ENCODE measurements around the gene NALCN. TPM values are rescaled to one million over a fixed set of nuclear protein-coding genes. Genes with fewer than 3 reads are reported as not detected.

The NALCN gene
- polyA plus RNA-seq, 3 donors, result not detected

- intact Hi-C loops (cut with micrococcal nuclease), result no loop called here
- Histone ChIP-seq H3K27me3 (ENCODE audit: control insufficient read depth in 2 of 2, insufficient read depth in 2 of 2, low read length in 2 of 2) (no peaks in the 10 kb centered on the region), H2AFZ (ENCODE audit: insufficient read depth, low read depth, low read length, poor library complexity, severe bottlenecking) (no peak overlapping the region), H4K20me1 (ENCODE audit: insufficient read depth, low read length) (no peaks in the 10 kb centered on the region), H3K9ac (ENCODE audit: insufficient read depth, low read length, poor library complexity, severe bottlenecking) (no peak overlapping the region), H3K4me2 (replicated peaks; ENCODE audit: extremely low read depth, low read length, poor library complexity, severe bottlenecking) (no peak overlapping the region), H3K4me3 (replicated peaks in 1 of 3; ENCODE audit: low read depth in 2 of 3, low read length in 3 of 3) (no peak overlapping the region), H3K4me1 (ENCODE audit: control insufficient read depth in 1 of 2, insufficient read depth in 2 of 2, low read length in 2 of 2) (no peaks in the 10 kb centered on the region), H3K79me2 (ENCODE audit: insufficient read depth, low read length) (no peaks in the 10 kb centered on the region), H3K9me3 (replicated peaks in 1 of 2; ENCODE audit: control insufficient read depth in 1 of 2, insufficient read depth in 1 of 2, low read length in 2 of 2) (peaks cover 0 to 7% of the 10 kb centered on the region in 2 donors), H3K27ac (ENCODE audit: low read depth in 1 of 2, low read length in 2 of 2) (no peak overlapping the region), H3K36me3 (replicated peaks in 1 of 2; ENCODE audit: control insufficient read depth in 1 of 2, insufficient read depth in 2 of 2, low read length in 2 of 2) (no peaks in the 10 kb centered on the region)
- WGBS (ENCODE audit: insufficient coverage), result no CpG with 5 or more reads among the region's 2 CpGs
- no peak overlapping the region for H3K27ac Mint-ChIP-seq
- no peak overlapping the region for H3K4me3 Mint-ChIP-seq
- H3K36me3 Mint-ChIP-seq, result no peaks in the 10 kb centered on the region
- H3K4me1 Mint-ChIP-seq, result no peaks in the 10 kb centered on the region
- TF ChIP-seq CTCF (IDR thresholded peaks at IDR 0.05), result no peak
- DNase-seq, result no peak
- H3K27me3 Mint-ChIP-seq (ENCODE audit: low read depth in 3 of 3), result peaks cover 0 to 1% (median 0%) of the 10 kb centered on the region in 3 donors
- peaks cover 0 to 3% (median 2%) of the 10 kb centered on the region in 7 donors for H3K9me3 Mint-ChIP-seq
Observed at GRCh38 chr13:101262306-101262705, 154.0 kb downstream of the NALCN start.

DNA sequence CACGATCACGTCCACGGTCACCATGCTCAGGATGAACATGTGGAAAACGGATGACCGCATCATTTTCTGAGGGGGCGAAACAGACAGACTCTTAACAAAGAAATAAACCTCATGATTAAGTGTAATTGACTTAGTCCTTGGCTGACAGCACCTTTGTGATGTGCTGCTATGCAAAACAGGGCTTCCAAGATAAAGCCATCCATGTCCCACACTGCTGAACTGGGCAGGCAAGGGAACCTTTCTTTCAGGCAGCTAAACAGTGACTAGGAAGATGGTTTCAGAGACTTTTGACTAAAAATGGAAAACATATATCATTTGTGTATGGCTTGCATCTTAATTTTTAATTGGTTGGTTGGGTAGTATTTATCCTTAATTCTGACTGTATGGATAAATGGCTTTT is 157.8 kb downstream of the NALCN start:
- Histone ChIP-seq H3K4me1 (ENCODE audit: control insufficient read depth in 1 of 2, insufficient read depth in 2 of 2, low read length in 2 of 2) (no peaks in the 10 kb centered on the region), H3K36me3 (replicated peaks in 1 of 2; ENCODE audit: control insufficient read depth in 1 of 2, insufficient read depth in 2 of 2, low read length in 2 of 2) (no peaks in the 10 kb centered on the region), H3K9ac (ENCODE audit: insufficient read depth, low read length, poor library complexity, severe bottlenecking) (no peak overlapping the region), H3K27ac (ENCODE audit: low read depth in 1 of 2, low read length in 2 of 2) (no peak overlapping the region), H3K4me3 (replicated peaks in 1 of 3; ENCODE audit: low read depth in 2 of 3, low read length in 3 of 3) (no peak overlapping the region), H2AFZ (ENCODE audit: insufficient read depth, low read depth, low read length, poor library complexity, severe bottlenecking) (no peak overlapping the region), H4K20me1 (ENCODE audit: insufficient read depth, low read length) (no peaks in the 10 kb centered on the region), H3K79me2 (ENCODE audit: insufficient read depth, low read length) (no peaks in the 10 kb centered on the region), H3K4me2 (replicated peaks; ENCODE audit: extremely low read depth, low read length, poor library complexity, severe bottlenecking) (no peak overlapping the region), H3K9me3 (replicated peaks in 1 of 2; ENCODE audit: control insufficient read depth in 1 of 2, insufficient read depth in 1 of 2, low read length in 2 of 2) (peaks cover 0 to 4% of the 10 kb centered on the region in 2 donors), H3K27me3 (ENCODE audit: control insufficient read depth in 2 of 2, insufficient read depth in 2 of 2, low read length in 2 of 2) (no peaks in the 10 kb centered on the region)
- H3K4me1 Mint-ChIP-seq, result no peaks in the 10 kb centered on the region
- intact Hi-C loops (cut with micrococcal nuclease), result no loop called here
- H3K9me3 Mint-ChIP-seq, result peaks cover 0 to 7% (median 2%) of the 10 kb centered on the region in 7 donors
- H3K36me3 Mint-ChIP-seq, result no peaks in the 10 kb centered on the region
- no peak for TF ChIP-seq CTCF (IDR thresholded peaks at IDR 0.05)
- DNase-seq, result no peak
- 100% methylated on average over 1 of the region's 6 CpGs for WGBS (ENCODE audit: insufficient coverage)
- peaks cover 0 to 3% (median 0%) of the 10 kb centered on the region in 3 donors for H3K27me3 Mint-ChIP-seq (ENCODE audit: low read depth in 3 of 3)
- no peak overlapping the region for H3K4me3 Mint-ChIP-seq
- no peak overlapping the region for H3K27ac Mint-ChIP-seq

Measured in CD14-positive monocyte (primary cell).